ENCODE data around the gene MAST4.
"Not testable (repeated sequence)": the region's sequence is repeated elsewhere in the genome, so short reads cannot be mapped to it uniquely, and the experiment has no call there.

MAST4 gene

GRCh38 chr5:66742896-66743247 lies 146.7 kb downstream of the MAST4 start:
- TF ChIP-seq POLR2A (IDR thresholded peaks at IDR 0.05; ENCODE audit: low read depth, low read length) = no peak
- TF ChIP-seq SPI1 (IDR thresholded peaks at IDR 0.05; ENCODE audit: low read depth, low read length) = no peak
- no peak for FAIRE-seq
- no peak for DNase-seq (ENCODE audit: insufficient read length, low spot score)

GRCh38 chr5:66743344-66743743 lies 147.2 kb downstream of the MAST4 start:
- FAIRE-seq (no peak), DNase-seq (ENCODE audit: insufficient read length, low spot score) (no peak)
- TF ChIP-seq POLR2AphosphoS5 (IDR thresholded peaks at IDR 0.05; ENCODE audit: low read depth, low read length) = no peak
- no peak for TF ChIP-seq PAX5 (IDR thresholded peaks at IDR 0.05; ENCODE audit: insufficient read depth, low read length, severe bottlenecking)
- TF ChIP-seq SPI1 (IDR thresholded peaks at IDR 0.05; ENCODE audit: low read depth, low read length) = no peak
- no peak for TF ChIP-seq POU2F2 (IDR thresholded peaks at IDR 0.05; ENCODE audit: low read depth, low read length)
- TF ChIP-seq POLR2A (IDR thresholded peaks at IDR 0.05; ENCODE audit: low read depth, low read length) = no peak
- TF ChIP-seq TAF1 (IDR thresholded peaks at IDR 0.05; ENCODE audit: low read depth, low read length) = no peak

- DNase-seq (ENCODE audit: insufficient read length, low spot score) = no peak
- no peak for TF ChIP-seq POLR2A (IDR thresholded peaks at IDR 0.05; ENCODE audit: low read depth, low read length)
- TF ChIP-seq SPI1 (IDR thresholded peaks at IDR 0.05; ENCODE audit: low read depth, low read length) = no peak
- no peak for TF ChIP-seq TAF1 (IDR thresholded peaks at IDR 0.05; ENCODE audit: low read depth, low read length)
- no peak for TF ChIP-seq POU2F2 (IDR thresholded peaks at IDR 0.05; ENCODE audit: low read depth, low read length)
- TF ChIP-seq PAX5 (IDR thresholded peaks at IDR 0.05; ENCODE audit: insufficient read depth, low read length, severe bottlenecking) = no peak
- no peak for TF ChIP-seq POLR2AphosphoS5 (IDR thresholded peaks at IDR 0.05; ENCODE audit: low read depth, low read length)
- no peak for FAIRE-seq
These were observed 147.8 kb downstream of the MAST4 start for GRCh38 chr5:66744040-66744439.

GRCh38 chr5:66745297-66745696 lies 149.1 kb downstream of the MAST4 start:
- no peak for FAIRE-seq
- TF ChIP-seq PAX5 (IDR thresholded peaks at IDR 0.05; ENCODE audit: insufficient read depth, low read length, severe bottlenecking) (no peak), TAF1 (IDR thresholded peaks at IDR 0.05; ENCODE audit: low read depth, low read length) (no peak), SPI1 (IDR thresholded peaks at IDR 0.05; ENCODE audit: low read depth, low read length) (no peak), POU2F2 (IDR thresholded peaks at IDR 0.05; ENCODE audit: low read depth, low read length) (no peak), POLR2A (IDR thresholded peaks at IDR 0.05; ENCODE audit: low read depth, low read length) (no peak), POLR2AphosphoS5 (IDR thresholded peaks at IDR 0.05; ENCODE audit: low read depth, low read length) (no peak)
- DNase-seq (ENCODE audit: insufficient read length, low spot score) = no peak

GRCh38 chr5:66747607-66748006 lies 151.4 kb downstream of the MAST4 start:
- TF ChIP-seq TAF1 (IDR thresholded peaks at IDR 0.05; ENCODE audit: low read depth, low read length) (no peak), POU2F2 (IDR thresholded peaks at IDR 0.05; ENCODE audit: low read depth, low read length) (no peak), POLR2AphosphoS5 (IDR thresholded peaks at IDR 0.05; ENCODE audit: low read depth, low read length) (no peak)
- FAIRE-seq (no peak), DNase-seq (ENCODE audit: insufficient read length, low spot score) (no peak)

GRCh38 chr5:66752668-66753067 lies 156.5 kb downstream of the MAST4 start:
- DNase-seq (ENCODE audit: insufficient read length, low spot score); FAIRE-seq: not testable (repeated sequence)

GRCh38 chr5:66757219-66757833 lies 161.1 kb downstream of the MAST4 start:
- DNase-seq (ENCODE audit: insufficient read length, low spot score) (no peak), FAIRE-seq (peak; percentile 50)
- TF ChIP-seq POLR2AphosphoS5 (IDR thresholded peaks at IDR 0.05; ENCODE audit: low read depth, low read length) = no peak
- no peak for TF ChIP-seq POU2F2 (IDR thresholded peaks at IDR 0.05; ENCODE audit: low read depth, low read length)
- TF ChIP-seq TAF1 (IDR thresholded peaks at IDR 0.05; ENCODE audit: low read depth, low read length) = no peak
- TF ChIP-seq PAX5 (IDR thresholded peaks at IDR 0.05; ENCODE audit: insufficient read depth, low read length, severe bottlenecking) = no peak
- TF ChIP-seq POLR2A (IDR thresholded peaks at IDR 0.05; ENCODE audit: low read depth, low read length) = no peak
- TF ChIP-seq SPI1 (IDR thresholded peaks at IDR 0.05; ENCODE audit: low read depth, low read length) = no peak

GRCh38 chr5:66757834-66758371 lies 161.7 kb downstream of the MAST4 start:
- DNase-seq (ENCODE audit: insufficient read length, low spot score) = no peak
- TF ChIP-seq TAF1 (IDR thresholded peaks at IDR 0.05; ENCODE audit: low read depth, low read length) (no peak), POLR2A (IDR thresholded peaks at IDR 0.05; ENCODE audit: low read depth, low read length) (no peak), PAX5 (IDR thresholded peaks at IDR 0.05; ENCODE audit: insufficient read depth, low read length, severe bottlenecking) (no peak), POLR2AphosphoS5 (IDR thresholded peaks at IDR 0.05; ENCODE audit: low read depth, low read length) (no peak), POU2F2 (IDR thresholded peaks at IDR 0.05; ENCODE audit: low read depth, low read length) (no peak), SPI1 (IDR thresholded peaks at IDR 0.05; ENCODE audit: low read depth, low read length) (no peak)
- no peak for FAIRE-seq

- no peak for FAIRE-seq
- TF ChIP-seq POU2F2 (IDR thresholded peaks at IDR 0.05; ENCODE audit: low read depth, low read length) (no peak), SPI1 (IDR thresholded peaks at IDR 0.05; ENCODE audit: low read depth, low read length) (no peak), POLR2A (IDR thresholded peaks at IDR 0.05; ENCODE audit: low read depth, low read length) (no peak), POLR2AphosphoS5 (IDR thresholded peaks at IDR 0.05; ENCODE audit: low read depth, low read length) (no peak), PAX5 (IDR thresholded peaks at IDR 0.05; ENCODE audit: insufficient read depth, low read length, severe bottlenecking) (no peak), TAF1 (IDR thresholded peaks at IDR 0.05; ENCODE audit: low read depth, low read length) (no peak)
- no peak for DNase-seq (ENCODE audit: insufficient read length, low spot score)
These were observed 173.0 kb downstream of the MAST4 start for GRCh38 chr5:66769030-66769733.

All from GM12891 (cell line).